NCI-H526 treated with DMSO at 0.1 percent for 48 hours (cell line): ENCODE results near the gene CBLN2.
A peak's percentile ranks its signal among the peaks of the same experiment; 100 is the strongest.

ENCODE experiments used
- DNase-seq: peaks from one replicate; lab custom pipeline; 2025; lab: John Stamatoyannopoulos, UW

The CBLN2 gene

DNA sequence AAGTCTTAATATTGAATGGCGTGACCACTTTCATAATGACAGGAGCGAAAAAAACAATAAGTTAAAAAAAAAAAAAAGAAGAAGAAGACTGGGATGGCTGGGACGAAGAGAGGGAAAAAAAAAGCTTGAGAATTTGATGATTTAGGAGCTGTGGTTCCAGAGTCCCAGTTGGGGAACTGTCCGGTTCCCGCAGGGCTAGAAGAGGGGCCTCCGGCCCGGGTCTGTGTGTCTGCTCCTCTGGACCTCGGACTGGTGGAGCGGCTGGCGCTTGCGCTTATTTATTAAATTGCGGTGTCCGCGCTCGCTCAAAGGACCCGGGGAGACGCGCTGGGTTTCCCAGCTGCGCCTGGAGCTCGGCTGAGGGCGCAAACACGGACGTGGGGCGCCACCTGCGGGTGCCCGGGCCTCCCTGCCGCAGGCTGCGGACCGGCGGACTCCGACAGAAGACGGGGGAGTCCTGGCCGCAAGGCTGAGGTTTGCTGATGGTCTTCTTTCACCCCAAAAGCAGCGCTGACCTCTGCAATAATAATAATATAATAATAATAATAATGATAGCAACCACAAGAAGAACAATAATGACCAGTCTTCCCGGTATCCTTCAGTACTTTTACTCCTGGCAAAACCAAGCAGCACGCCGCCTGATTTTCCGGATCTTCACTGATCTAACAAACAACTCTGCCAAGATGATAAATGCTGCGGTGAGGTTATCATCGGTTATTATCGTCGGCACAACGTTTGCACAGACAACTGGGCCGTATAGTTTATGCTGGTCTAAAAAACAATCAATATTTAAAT lies at the start of gene CBLN2:
CBLN2 (minus strand) TSS at position 251 of the 795 bp plus-strand sequence. CDS start 2,182 bp downstream, outside the sequence.
- DNase-seq = peak; percentile 15

DNA sequence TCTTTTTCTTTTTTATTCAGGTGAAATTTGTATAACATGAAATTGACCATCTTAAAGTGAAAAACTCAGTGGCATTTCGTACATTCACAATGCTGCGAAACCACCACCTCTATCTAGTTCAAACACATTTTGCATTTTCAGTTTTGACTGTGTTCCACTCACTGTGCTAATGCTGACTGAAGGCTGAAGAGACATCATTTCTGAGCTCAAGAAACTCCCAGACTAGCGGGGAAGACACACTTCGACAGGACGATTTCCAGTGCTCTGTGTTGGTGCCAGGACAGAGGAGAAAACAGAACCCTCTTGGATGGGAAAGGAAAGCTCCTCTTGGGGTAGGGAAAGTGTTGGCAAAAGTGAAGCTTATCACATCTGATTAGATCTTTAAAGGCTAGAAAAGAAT lies 44.2 kb upstream of the CBLN2 start:
- DNase-seq = no peak

GRCh38 chr18:72584787-72585186 lies 40.6 kb upstream of the CBLN2 start:
- DNase-seq = no peak

DNA sequence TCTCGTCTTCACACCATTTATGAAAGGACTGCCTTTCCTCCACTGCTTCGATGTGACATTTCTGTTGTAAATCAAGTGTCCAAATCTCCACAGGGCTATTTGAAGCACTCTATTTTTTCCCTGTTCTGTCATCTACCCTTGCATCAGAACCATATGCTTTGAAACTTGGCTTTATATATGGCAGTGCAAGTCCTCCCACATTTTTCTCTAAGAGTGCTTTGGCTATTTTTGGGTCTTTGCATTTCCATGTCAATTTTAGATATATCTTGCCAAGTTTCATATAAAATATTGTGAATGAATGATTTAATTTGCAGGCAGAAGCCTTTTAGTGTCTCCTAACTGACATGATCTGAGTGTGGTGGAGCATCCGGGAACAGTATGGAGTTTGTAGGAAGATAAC lies 37.8 kb upstream of the CBLN2 start:
- DNase-seq = no peak

GRCh38 chr18:72572896-72573295 lies 28.8 kb upstream of the CBLN2 start:
- no peak for DNase-seq

DNA sequence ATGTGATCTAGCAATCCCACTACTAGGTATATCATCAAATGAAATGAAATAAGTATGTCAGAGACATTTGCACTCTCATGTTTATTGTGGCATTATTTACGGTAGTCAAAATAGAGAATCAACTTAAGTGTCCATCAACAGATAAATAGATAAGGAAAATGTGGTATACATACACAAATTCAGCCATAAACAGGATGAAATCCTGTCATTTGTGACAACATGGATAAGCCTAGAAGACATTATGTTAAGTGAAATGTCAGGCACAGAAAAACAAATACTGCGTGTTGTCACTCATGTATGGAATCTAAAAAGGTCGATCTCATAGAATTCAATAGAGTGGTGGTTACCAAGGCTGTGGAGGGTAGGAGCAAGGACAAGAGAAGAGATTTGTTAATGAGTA lies 22.1 kb upstream of the CBLN2 start:
- DNase-seq = no peak

DNA sequence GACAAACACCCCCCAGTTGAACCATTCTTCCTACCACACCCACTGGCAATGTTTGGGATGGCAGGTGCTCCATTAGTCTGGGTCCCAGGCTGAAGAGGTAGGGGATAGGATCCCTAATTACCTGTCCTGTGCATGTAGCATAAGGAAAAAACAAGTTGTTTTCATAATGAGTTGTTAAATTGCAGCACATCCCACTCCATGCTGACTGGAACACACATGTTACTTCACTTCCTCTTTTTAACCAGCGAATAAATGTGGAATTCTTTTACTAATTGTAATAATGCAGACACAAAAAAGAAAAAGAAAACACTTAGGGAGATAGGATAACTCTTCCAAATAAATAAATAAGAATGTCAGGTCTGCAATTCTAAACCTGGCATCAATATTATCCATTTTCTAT lies 11.8 kb upstream of the CBLN2 start:
- DNase-seq = no peak

DNA sequence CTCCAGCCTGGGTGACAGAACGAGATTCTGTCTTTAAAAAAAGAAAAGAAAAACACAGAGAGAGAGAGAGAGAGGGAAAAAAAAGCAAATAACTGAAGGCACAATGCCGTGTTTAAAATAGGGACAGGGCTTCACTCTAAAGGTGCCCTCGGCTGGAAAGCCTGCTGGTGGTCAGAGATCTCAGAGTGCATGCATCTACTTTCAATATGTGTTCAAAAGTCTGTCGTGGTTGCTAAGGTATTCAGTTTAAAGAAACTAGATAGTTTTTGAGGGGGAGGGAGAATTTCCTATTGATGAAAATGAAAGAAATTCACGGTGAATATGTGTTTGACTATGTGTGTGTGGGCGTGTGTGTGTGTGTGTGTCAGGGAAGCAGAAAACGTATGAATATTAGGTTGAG lies 11.0 kb upstream of the CBLN2 start:
- DNase-seq = no peak

DNA sequence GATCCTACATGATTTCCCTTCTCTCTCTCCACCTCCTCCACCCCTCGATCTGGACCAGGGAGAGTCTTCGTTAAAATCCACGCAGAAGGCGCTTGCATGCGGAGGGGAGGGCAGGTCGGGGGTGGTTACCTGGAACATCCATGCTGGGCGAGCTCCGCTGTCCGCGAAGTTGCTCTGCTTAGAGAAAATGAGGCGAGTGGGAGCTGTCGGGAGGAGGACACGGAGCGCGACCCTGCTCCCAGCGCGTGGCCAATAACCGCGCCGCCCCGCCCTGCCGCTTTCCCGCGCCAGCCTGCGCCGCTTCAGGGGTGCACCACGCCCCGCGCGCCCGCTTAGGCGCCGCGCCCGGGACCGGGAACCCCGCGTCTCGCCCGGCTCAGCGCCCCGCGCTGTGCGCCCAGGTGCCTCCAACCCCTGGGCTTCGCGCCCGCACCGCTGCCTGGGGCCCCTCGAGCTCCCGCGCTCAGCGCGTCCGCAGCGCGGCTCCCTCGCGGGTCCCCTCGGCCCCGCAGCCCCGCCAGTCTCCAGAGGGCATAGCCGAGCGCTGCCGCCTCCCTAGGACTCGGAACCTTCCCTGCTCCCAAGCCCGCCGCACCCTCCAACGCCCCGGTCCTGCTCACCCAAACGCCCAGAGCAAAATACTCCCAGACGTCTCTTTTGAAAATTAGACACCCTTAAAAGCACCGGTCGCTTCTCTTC lies 636 bp downstream of the CBLN2 start:
- no peak for DNase-seq

DNA sequence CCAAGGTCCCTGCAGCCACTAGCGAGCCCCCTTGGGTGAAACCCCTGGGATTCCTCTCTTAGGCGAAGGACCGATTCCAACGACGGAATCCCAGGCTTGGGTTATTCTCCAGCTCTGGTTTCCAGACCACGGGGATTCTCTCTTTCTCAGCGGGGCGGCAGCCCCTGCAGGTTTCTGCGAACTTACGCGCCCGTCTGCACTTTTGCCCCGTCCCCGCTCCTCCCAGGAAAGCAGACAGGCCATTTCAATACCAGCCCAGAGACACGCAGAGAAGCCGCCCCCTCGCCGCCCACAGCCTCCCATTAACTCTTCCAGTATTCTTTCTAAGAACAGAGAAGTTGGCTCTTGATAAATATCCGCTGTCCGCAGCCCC lies 1.2 kb downstream of the CBLN2 start:
- no peak for DNase-seq

- DNase-seq = no peak
Measured at GRCh38 chr18:72542342-72542741, 1.8 kb downstream of the CBLN2 start.

DNA sequence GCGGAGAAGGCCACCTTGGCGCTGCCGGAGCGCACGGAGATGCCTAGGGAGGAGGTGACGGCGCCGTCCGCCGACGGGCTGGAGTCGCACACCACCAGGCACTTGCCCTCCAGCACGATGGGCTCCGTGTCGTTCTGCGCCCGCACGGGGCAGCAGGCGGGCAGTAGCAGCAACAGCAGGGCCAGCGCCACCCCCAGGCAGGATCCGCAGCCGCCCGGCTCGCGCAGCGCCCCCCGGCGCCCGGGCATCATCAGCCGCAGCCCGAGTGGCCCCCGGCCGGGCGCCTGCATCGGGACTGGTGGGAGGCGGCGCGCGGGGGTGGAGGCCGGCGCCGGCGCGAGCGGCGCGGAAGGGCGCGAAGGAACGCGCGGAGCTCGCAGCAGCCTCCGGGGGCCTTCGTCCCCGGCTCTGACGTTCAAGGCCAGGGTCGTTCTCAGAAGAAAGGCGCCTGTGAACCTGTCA lies 2.2 kb downstream of the CBLN2 start:
- no peak for DNase-seq

DNA sequence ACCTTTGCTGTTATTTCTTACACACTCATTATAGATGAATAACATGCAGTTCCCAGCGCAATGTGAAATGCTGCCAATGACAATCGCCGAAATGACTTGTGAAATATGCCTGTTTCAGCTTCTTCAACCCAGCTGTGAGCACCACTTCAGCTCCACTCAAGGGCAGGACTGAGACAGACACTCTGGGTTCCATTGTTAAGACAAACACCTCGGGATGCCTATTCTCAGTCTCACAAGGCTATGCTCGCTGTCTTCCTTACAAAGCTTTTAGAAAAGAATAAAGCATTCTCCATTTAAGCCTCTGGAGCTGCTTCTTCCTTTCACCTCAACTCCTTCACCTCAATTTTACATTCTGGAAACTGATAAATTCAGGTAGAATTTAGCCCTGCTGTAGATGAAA lies 4.2 kb downstream of the CBLN2 start:
- no peak for DNase-seq

GRCh38 chr18:72530622-72531021 lies 13.5 kb downstream of the CBLN2 start:
- no peak for DNase-seq

DNA sequence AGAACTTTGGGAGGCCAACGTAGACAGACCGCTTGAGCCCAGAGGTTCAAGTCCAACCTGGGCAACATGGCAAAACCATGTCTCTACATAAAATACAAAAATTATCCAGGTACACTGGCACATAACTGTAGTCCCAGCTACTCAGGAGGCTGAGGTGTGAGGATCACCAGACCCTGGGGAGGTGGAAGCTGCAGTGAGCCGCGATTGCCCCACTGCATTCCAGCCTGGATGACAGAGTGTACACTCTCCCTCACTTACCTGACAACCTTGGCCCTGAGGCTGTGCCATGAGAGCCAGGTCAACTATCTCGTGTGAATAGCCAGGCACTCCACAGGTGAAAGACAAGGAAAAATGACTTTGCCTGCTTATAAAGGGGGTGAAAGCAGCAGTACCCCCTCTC lies 39.3 kb downstream of the CBLN2 start:
- no peak for DNase-seq

DNA sequence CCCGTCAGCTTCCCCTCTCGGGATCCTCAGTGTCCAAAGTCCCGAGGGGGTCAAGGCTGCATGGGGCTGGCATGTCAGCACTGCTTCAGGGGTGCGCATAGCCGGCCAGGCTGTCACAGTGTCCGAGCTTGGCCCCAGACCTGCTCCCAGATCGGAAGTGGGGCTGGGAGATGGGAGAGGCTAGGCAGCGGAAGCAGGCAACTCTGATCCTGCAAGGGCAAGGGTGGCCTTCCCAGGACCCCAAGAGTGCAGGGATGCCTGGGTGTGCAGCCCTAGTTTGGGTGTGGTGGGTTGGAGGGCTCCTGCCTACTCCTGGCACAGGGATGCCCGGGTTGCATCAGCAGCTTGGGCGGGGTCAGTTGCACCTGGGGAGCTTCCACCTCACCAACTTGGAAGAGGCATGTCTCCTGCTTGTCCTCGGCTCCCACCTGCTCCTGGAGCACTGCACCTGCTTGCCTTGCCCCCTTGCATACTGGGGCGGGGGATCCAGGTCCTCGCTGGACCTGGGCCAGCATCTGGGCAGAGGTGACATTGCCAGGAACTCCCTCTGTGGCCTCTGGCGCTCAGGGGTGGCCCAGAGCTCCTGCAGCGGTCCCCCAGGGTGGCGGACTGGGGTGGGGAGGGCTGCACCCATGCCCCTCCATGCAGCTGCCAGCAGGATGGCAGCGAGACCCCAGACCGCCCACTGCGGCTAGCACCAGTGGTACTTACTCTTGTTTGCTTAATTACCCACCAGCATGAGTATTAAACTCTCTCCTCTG lies 41.3 kb downstream of the CBLN2 start:
- no peak for DNase-seq

DNA sequence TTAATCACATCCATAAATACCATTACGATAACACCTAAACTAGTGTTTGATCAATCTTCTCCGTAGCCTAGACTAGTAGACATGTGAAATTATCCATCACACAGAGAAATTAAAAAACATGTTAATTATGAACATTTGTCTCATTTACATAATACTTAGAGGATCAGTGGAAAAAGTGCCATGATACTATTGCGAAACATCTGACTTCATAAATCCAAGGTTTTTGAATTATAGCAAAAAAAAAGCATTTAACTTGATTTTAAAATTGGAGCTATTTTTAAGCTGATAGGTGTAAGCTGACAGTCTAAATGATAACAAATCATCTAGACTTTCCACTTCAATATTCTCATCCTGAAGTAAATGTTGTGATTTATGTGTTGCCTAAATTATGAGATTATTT lies 51.6 kb downstream of the CBLN2 start:
- DNase-seq = no peak
